Prostate gland (tissue), 2 donors: ENCODE measurements around the gene RASGRP1. TPM values are rescaled to one million over a fixed set of nuclear protein-coding genes. Genes with fewer than 3 reads are reported as not detected.

Experiments used
- DNase-seq: peaks from one replicate; pipeline ENCODE4 v3.0.0-alpha.2; 2019; ENCODE audit warnings: low spot score
- H3K27ac ChIP-seq, 2 donors: fragments of 200-600 bp; sonication (generic); 2 replicates each; pipeline ENCODE4 v1.5.1; 2017 to 2019
- H3K27me3 ChIP-seq: fragments of 200-600 bp; sonication (generic); replicated peaks from 2 replicates; pipeline ENCODE4 v1.5.1; 2019; ENCODE audit not compliant: insufficient read depth
- H3K36me3 ChIP-seq, 2 donors: fragments of 200-600 bp; sonication (generic); 1 replicate in 1 of 2; 2 replicates in 1 of 2; pipeline versions ENCODE4 v1.5.1 to v1.8.1; 2017 to 2019
- H3K4me1 ChIP-seq: fragments of 200-600 bp; sonication (generic); replicated peaks from 2 replicates; pipeline ENCODE4 v1.5.1; 2019
- H3K4me3 ChIP-seq, 2 donors: fragments of 200-600 bp; sonication (generic); 2 replicates each; pipeline ENCODE4 v1.5.1; 2017 to 2019
- H3K9me3 ChIP-seq: fragments of 200-600 bp; sonication (generic); 2 replicates; pipeline ENCODE4 v1.5.1; 2017
- CTCF ChIP-seq, 4 experiments: fragments of 200-600 bp in 2 of 4; fragments of 450-650 bp in 2 of 4; sonication (generic) in 2 of 4; IDR thresholded peaks; 1 replicate in 3 of 4; 2 replicates in 1 of 4; pipeline ENCODE4 v1.5.1; 2016 to 2019; ENCODE audit warnings: antibody characterized with exemption in 4 of 4, mild to moderate bottlenecking in 2 of 4, moderate library complexity in 2 of 4
- POLR2A ChIP-seq: fragments of 450-650 bp; IDR thresholded peaks from one replicate; pipeline ENCODE4 v1.6.1; 2016; ENCODE audit warnings: antibody characterized with exemption, mild to moderate bottlenecking
- POLR2AphosphoS5 ChIP-seq: sonication (generic); formaldehyde crosslinking; IDR thresholded peaks from one replicate; pipeline ENCODE4 v1.6.1; 2017; ENCODE audit warnings: antibody characterized with exemption
- WGBS: methylation state at CpG from one replicate; pipeline ENCODE4 v1.1.5; 2018; 5-methylcytosine and 5-hydroxymethylcytosine counted together
- intact Hi-C: fragments of 100-400 bp; cut with DNase I; formaldehyde crosslinking; loops from one replicate; pipeline ENCODE4 v1.14.2; 2022
- total RNA-seq, 2 donors: library from RNA; depleted of rRNA; stranded (reverse); fragments of >200 nt; gene quantifications; one replicate each; pipeline ENCODE4 v1.1.0, GENCODE V29; 2016

RASGRP1 gene
- total RNA-seq, 2 donors from 2014 or later, result 0.36 to 7.6 TPM

- Histone ChIP-seq H3K27ac (no peak overlapping the region), H3K9me3 (no peaks in the 10 kb centered on the region), H3K36me3 (no peaks in the 10 kb centered on the region), H3K4me1 (no peaks in the 10 kb centered on the region), H3K27me3 (no peaks in the 10 kb centered on the region), H3K4me3 (no peak overlapping the region)
- DNase-seq, result no peak
- WGBS, result 92% methylated on average over 2 of the region's 2 CpGs
- TF ChIP-seq CTCF (IDR thresholded peaks at IDR 0.05) (no peak), POLR2A (no peak)
- intact Hi-C loops, result loop anchor here (10.0 kb wide), 1 partner anchor 223 kb away; no protein-coding TSS in a partner anchor
Measured at GRCh38 chr15:38471974-38472373, 92.6 kb downstream of the RASGRP1 start.

GRCh38 chr15:38470816-38471215, 93.8 kb downstream of the RASGRP1 start:
- 96% methylated on average over 1 of the region's 1 CpG for WGBS
- no peak for DNase-seq
- Histone ChIP-seq H3K27me3 (no peaks in the 10 kb centered on the region), H3K36me3 (no peaks in the 10 kb centered on the region), H3K27ac (no peak overlapping the region), H3K4me3 (no peak overlapping the region), H3K4me1 (no peaks in the 10 kb centered on the region), H3K9me3 (no peaks in the 10 kb centered on the region)
- intact Hi-C loops, result loop anchor here (10.0 kb wide), 1 partner anchor 224 kb away; no protein-coding TSS in a partner anchor
- no peak for TF ChIP-seq POLR2AphosphoS5
- TF ChIP-seq POLR2A, result no peak
- TF ChIP-seq CTCF (IDR thresholded peaks at IDR 0.05), result no peak

- no peak overlapping the region for H3K4me3 ChIP-seq
- no peak for TF ChIP-seq POLR2AphosphoS5
- TF ChIP-seq POLR2A, result no peak
- no peak for TF ChIP-seq CTCF (IDR thresholded peaks at IDR 0.05)
- H3K27me3 ChIP-seq, result no peaks in the 10 kb centered on the region
- intact Hi-C loops, result no loop called here
- DNase-seq, result no peak
- WGBS, result 79% methylated on average over 4 of the region's 4 CpGs
- no peaks in the 10 kb centered on the region for H3K36me3 ChIP-seq
- H3K27ac ChIP-seq, result no peak overlapping the region
- no peaks in the 10 kb centered on the region for H3K9me3 ChIP-seq
- H3K4me1 ChIP-seq, result no peaks in the 10 kb centered on the region
Measured at GRCh38 chr15:38464675-38465074, 99.9 kb downstream of the RASGRP1 start.

GRCh38 chr15:38463893-38464292, 100.7 kb downstream of the RASGRP1 start:
- no peak for DNase-seq
- TF ChIP-seq POLR2A (no peak), CTCF (IDR thresholded peaks at IDR 0.05) (no peak), POLR2AphosphoS5 (no peak)
- Histone ChIP-seq H3K27ac (no peak overlapping the region), H3K9me3 (no peaks in the 10 kb centered on the region), H3K36me3 (no peaks in the 10 kb centered on the region), H3K4me3 (no peak overlapping the region), H3K27me3 (no peaks in the 10 kb centered on the region), H3K4me1 (no peaks in the 10 kb centered on the region)
- WGBS, result 46% methylated on average over 3 of the region's 3 CpGs
- intact Hi-C loops, result no loop called here

- Histone ChIP-seq H3K9me3 (no peaks in the 10 kb centered on the region), H3K4me3 (no peak overlapping the region), H3K27ac (no peak overlapping the region), H3K36me3 (no peaks in the 10 kb centered on the region), H3K4me1 (no peaks in the 10 kb centered on the region), H3K27me3 (no peaks in the 10 kb centered on the region)
- no peak for DNase-seq
- intact Hi-C loops, result no loop called here
- TF ChIP-seq POLR2AphosphoS5 (no peak), CTCF (IDR thresholded peaks at IDR 0.05) (no peak), POLR2A (no peak)
- 97% methylated on average over 2 of the region's 2 CpGs for WGBS
Measured at GRCh38 chr15:38461066-38461833, 103.4 kb downstream of the RASGRP1 start.
